Fibroblast of lung (primary cell): ENCODE measurements around the gene MIOX.

ENCODE experiments used
- CTCF ChIP-seq, 2 donors: IDR thresholded peaks in 1 of 2; conservative IDR thresholded peaks in 1 of 2; 1 replicate in 1 of 2; 2 replicates in 1 of 2; pipeline ENCODE4 v1.5.1; 2011 to 2012; ENCODE audit warnings: low read length in 2 of 2, control low read depth in 1 of 2, inconsistent platforms in 1 of 2, low read depth in 1 of 2, mild to moderate bottlenecking in 1 of 2
- EZH2 ChIP-seq: IDR thresholded peaks from 2 replicates; pipeline ENCODE4 v1.5.1; 2012; ENCODE audit warnings: low read length, control low read depth, mild to moderate bottlenecking; ENCODE audit errors: missing control alignments

- TF ChIP-seq CTCF (conservative IDR thresholded peaks at IDR 0.05 in 1 of 2, IDR thresholded peaks at IDR 0.05 in 1 of 2; ENCODE audit: low read depth in 1 of 2, low read length in 2 of 2) (no peak), EZH2 (no peak)
Measured at GRCh38 chr22:50463188-50463900, 23.3 kb upstream of the MIOX start.
